K562 (cell line): ENCODE data around the gene FAM174C. TPM values are rescaled to one million over a fixed set of nuclear protein-coding genes. Genes with fewer than 3 reads are reported as not detected.

ENCODE experiments used
- CGGBP1 ChIP-seq: fragments of 250-450 bp; sonication (Bioruptor Pico); IDR thresholded peaks from 2 replicates; pipeline ENCODE4 v1.9.0; 2021; ENCODE audit warnings: mild to moderate bottlenecking
- CTCFL ChIP-seq: IDR thresholded peaks from 2 replicates; pipeline ENCODE4 v1.6.1; 2011; ENCODE audit warnings: borderline replicate concordance, low read depth, mild to moderate bottlenecking, moderate library complexity, low read length; ENCODE audit not compliant: insufficient read depth, poor library complexity, severe bottlenecking
- NFYB ChIP-seq: IDR thresholded peaks from 2 replicates; pipeline ENCODE4 v1.6.1; 2011; ENCODE audit warnings: mild to moderate bottlenecking, moderate library complexity; ENCODE audit not compliant: insufficient read length; ENCODE audit errors: extremely low read depth
- PYGO2 ChIP-seq: fragments of 450-650 bp; IDR thresholded peaks from 2 replicates; pipeline ENCODE4 v1.6.1; 2016; ENCODE audit warnings: mild to moderate bottlenecking, missing genetic modification characterization, moderate library complexity, missing compliant biosample characterization
- ZBTB26 ChIP-seq: fragments of 450-650 bp; formaldehyde crosslinking; IDR thresholded peaks from 2 replicates; pipeline ENCODE4 v1.4.0; 2022; ENCODE audit warnings: missing genetic modification characterization
- ZBTB40 ChIP-seq, 2 experiments: fragments of 450-650 bp in 1 of 2; sonication (generic) in 1 of 2; formaldehyde crosslinking in 1 of 2; IDR thresholded peaks; 2 replicates each; pipeline versions ENCODE4 v1.7.1 to v1.9.0; 2016 to 2022; ENCODE audit warnings: inconsistent platforms in 1 of 2, mild to moderate bottlenecking in 1 of 2, missing genetic modification reagents in 1 of 2
- ZNF274 ChIP-seq: IDR thresholded peaks from 2 replicates; pipeline ENCODE4 v1.6.1; 2011; ENCODE audit warnings: low read depth, mild to moderate bottlenecking, low read length, moderate library complexity, borderline replicate concordance
- ZNF324 ChIP-seq: fragments of 250-450 bp; sonication (Bioruptor Pico); IDR thresholded peaks from 2 replicates; pipeline ENCODE4 v1.4.0; 2020; ENCODE audit warnings: mild to moderate bottlenecking
- ZNF780A ChIP-seq: fragments of 250-450 bp; sonication (Bioruptor Pico); IDR thresholded peaks from 2 replicates; pipeline ENCODE4 v1.5.0; 2021; ENCODE audit warnings: mild to moderate bottlenecking
- polyA plus RNA-seq, 8 experiments: library from polyadenylated mRNA; depleted of rRNA in 4 of 8; stranded (reverse) in 5 of 8; unstranded in 3 of 8; fragments of >200 nt; fragmentation: Nextera tagmentation in 2 of 8; fragmentation: Illumina TruSeq in 1 of 8; extraction: Ambion mirVana in 2 of 8; extraction: Trizol in 1 of 8; gene quantifications; 2 replicates each; pipeline versions ENCODE4 v1.2.1 to v1.2.3, GENCODE V29; 2011 to 2014; ENCODE audit warnings: inconsistent platforms in 1 of 8, missing spikeins in 1 of 8
- total RNA-seq, 7 experiments: library from RNA; depleted of rRNA in 6 of 7; stranded (reverse); fragments of >200 nt in 6 of 7; fragmentation: Illumina TruSeq in 2 of 7; extraction: Trizol in 2 of 7; gene quantifications; 2 replicates each; pipeline versions ENCODE4 v1.2.1 to v1.2.3, GENCODE V29; 2011 to 2021; ENCODE audit warnings: low replicate concordance in 1 of 7

Gene FAM174C
- total and polyA plus RNA-seq, 9 of the 15 experiments (the other 6 are each of a cell fraction or from before 2014, with no cell fraction given): 0.66 to 89.6 (median 20.3) TPM

- TF ChIP-seq ZBTB26 (CRISPR knock-in tag) (no peak), ZBTB40 (IDR thresholded peaks at IDR 0.05) (no peak), ZBTB40 (CRISPR knock-in tag; IDR thresholded peaks at IDR 0.05) (no peak), CTCFL (no peak), ZNF324 (no peak), ZNF274 (no peak), ZNF780A (CRISPR knock-in tag) (no peak), CGGBP1 (CRISPR knock-in tag) (no peak), NFYB (no peak), PYGO2 (tag) (no peak)
Observed at GRCh38 chr19:1237754-1238368, 37.5 kb upstream of the FAM174C start, which contains the start of gene CBARP (continued).
